CMK (cell line): ENCODE data around the gene B3GALT5.

ENCODE experiments used
- DNase-seq: peaks from one replicate; pipeline ENCODE4 v3.0.0-alpha.2; 2010; ENCODE audit warnings: low read depth

The B3GALT5 gene

DNA sequence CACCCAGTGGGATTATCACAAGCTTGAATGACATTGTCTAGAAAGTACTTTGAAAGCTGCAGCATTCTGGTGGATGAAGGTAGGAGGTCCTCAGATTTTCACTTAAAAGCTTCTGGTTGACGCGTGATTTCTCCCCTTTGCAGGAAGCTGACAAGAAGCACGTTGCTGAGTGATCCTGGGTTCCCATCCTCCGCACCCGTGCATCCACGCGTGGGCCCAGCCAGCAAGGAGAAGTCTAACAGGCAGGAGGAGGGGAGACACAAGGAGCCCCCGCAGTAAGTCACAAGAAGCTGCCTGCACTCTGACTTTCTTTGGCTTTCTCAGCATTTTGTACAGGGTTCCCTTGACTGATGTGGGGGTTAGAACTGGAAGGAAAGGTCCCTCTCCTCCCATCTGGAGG, 7.8 kb upstream of the B3GALT5 start:
- no peak for DNase-seq

- no peak for DNase-seq
These were observed 2.0 kb upstream of the B3GALT5 start for GRCh38 chr21:39610703-39611102.

DNA sequence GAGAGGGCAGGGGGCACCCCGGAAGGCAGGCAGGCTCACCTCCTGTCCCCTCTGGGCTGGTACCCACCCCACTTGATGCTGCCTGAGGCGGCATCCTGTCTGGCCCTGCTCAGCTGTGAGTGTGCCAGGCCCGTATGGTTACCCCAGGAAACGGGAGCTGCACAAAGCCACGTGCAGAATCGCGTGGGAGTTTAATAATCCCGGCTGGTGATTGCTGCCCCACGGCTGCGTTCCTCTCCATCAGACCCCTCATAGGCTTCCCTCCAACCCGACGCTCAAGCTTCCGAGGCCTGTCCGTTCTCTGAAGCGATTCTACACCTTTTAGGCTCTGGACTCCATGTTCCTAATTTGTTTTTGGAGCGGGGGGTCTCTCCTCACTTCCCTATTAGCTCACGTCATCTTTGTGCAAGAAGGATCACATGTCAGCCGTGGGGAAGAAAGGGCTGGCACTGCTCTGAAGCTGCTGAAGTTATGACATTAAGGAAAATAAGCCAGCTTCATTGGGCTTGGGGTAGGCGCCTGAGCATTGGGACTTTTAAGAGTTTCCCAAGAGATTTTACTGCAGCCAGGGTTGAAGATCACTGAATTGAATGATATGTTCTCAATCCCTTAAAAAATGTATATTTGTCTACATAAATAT, 1.1 kb upstream of the B3GALT5 start:
- DNase-seq, result no peak

GRCh38 chr21:39613041-39613934, 548 bp downstream of the B3GALT5 start:
- DNase-seq, result no peak

GRCh38 chr21:39616211-39616772, 3.6 kb downstream of the B3GALT5 start:
- no peak for DNase-seq

DNA sequence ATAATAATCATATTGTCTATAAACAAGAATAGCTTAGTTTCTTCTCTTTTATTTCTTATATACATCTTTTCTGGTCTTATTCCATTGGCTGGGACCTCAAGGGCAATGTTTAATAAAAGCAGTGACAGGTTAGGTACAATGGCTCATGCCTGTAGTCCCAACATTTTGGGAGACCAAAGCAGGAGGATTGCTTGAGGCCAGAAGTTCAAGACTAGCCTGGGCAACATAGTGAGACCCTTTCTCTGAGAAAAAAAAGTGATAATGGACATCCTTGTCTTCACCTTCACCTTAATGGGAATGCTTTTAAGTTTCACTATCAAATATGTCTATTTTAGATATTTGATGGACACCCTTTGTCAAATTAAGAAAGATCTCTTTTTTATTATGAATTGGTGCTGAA, 8.1 kb downstream of the B3GALT5 start:
- DNase-seq, result no peak

DNA sequence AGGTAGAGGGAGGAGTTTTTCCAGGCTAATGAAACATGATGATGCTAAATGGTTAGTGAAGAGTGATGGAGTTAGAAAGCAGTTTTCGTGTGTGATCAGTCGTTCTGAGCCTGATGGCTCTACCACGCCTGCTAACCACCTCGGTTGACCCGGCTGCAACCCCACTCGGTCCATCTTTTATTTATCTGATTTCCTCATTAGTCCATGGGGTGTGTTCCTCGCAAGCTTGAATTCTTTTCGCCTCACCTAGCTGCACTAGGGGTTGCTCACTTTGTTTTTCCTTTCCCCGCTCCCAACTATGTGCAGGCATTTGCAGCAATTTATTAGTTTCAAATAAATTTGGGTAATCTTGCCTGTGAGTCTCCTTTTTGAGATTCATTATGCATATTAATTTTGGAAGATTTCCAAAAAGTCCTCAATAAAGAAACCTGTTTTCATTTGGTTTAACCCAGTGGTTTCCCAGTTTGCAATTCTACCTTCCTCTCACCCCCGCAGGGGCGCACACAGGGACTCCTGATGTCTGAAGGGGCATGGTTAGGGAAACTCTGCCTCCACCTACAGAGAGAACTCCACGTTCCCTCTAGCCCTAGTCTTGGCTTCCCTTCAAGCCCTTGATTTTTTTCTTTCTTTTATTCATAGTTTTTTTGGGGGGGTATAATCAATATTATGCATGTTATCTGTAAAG, 12.6 kb downstream of the B3GALT5 start:
- no peak for DNase-seq

DNA sequence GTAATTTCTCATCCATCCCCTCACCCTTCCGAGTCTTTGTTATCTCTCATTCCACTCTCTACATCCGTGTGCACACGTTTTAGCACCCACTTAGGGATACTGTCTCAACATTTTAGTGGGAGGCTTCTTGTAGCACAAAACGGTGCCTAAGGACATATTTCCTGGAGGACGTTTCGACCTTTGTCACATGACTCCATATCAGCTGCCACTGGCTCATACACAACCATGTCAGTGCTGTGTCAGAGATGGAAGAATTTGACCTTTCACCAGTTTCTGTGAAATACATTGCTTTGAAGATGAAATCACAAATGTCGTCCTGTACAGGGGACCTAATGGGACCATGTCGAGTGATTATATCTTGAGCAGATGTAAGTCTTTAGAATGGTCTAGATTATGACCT, 15.6 kb downstream of the B3GALT5 start:
- no peak for DNase-seq

GRCh38 chr21:39630191-39630591, 17.5 kb downstream of the B3GALT5 start:
- DNase-seq, result no peak

- DNase-seq, result no peak
These were observed 18.1 kb downstream of the B3GALT5 start for GRCh38 chr21:39630827-39631226.

DNA sequence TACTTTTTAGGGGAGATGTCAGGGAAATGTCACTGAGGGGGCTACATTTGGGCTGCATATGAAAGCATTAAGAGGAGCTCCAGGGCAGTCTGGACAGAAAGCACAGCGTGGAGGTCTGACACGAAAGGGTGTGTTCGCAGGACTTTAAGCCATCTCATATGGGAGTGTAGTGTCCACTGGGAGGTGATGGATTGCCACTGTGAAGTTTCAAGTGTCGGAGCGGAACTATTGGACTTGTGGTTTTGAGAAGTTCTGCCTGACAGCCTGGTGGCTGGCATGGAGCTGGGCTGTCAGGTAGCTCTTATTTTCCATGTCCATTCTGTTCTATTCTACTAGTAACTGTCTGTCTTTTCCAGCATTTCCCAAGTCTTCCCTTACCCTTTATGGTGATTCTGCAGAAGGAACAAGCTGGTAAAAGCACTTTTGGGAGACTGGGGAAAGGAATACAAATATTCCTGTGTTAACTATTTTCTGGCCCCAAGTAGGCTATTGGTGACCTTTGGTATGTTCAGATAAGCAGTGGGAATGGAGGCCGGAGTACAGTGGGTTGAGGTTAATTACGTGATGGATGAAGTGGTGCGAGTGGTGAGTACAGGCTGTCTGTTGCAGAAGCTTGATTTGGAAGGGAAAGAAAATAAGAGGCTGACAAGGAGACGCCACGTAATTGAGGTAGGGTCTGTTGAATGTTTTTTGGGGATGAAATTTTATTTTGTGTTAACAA, 19.3 kb downstream of the B3GALT5 start:
- DNase-seq, result no peak

GRCh38 chr21:39632796-39633442, 20.2 kb downstream of the B3GALT5 start:
- no peak for DNase-seq

DNA sequence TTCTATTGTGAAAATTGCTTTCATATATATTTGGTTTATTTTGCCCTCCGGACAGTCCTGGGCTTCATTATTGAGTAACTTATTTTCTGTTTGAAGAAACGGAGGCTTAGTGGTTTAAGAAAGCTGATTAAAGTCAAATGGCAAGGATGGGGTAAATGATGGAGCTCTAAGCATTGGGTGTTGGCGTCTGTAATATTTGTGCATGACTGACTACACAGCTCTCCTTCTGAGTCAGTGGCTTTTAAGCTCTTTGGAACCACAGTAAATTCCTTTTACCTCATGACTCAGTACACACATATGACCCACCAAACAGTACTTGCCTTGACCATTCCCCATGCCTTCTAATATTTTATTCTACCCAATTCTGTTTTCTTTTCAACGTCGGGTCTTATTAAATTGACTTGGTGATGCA, 21.0 kb downstream of the B3GALT5 start:
- no peak for DNase-seq

GRCh38 chr21:39634507-39634906, 21.8 kb downstream of the B3GALT5 start:
- no peak for DNase-seq

DNA sequence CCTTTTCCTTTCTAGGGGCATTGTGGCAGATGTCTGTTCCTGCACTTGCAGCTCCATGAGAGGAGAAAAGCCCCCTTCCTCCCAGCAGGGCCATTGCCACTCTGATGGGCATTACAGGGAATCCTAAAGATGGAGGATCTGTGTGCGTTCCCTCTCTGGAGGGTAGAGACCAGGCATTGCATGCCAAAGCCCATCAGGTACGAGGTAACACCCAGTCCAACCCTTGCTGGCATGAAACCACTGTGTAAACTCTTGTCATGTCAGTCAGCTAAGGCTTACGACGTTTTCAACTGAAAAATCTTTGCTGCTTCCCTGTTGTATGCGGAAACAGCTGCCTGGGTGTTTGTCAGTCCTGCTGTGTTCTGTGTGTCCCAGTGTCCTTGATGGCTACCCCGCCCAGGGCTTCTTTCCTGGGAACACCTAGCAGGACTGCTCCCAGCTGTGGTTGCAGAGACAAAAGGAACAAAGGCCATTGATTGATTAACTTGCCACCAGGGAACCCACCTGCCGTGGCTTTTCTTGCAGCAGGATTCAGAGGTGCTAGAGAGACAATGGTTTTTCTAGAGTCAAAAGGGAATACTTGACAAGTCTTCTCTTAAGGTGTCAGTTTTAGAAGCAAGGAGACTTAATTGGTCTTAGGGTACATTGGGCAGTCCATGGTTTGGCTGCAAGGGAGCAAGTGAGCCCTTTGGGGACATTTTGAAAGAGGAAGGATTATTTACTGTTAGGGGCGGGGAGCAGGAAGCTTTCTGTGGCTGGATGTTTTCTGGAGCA, 24.6 kb downstream of the B3GALT5 start:
- no peak for DNase-seq

- DNase-seq, result no peak
These were observed 25.2 kb downstream of the B3GALT5 start for GRCh38 chr21:39637971-39638240.

GRCh38 chr21:39638281-39638680, 25.5 kb downstream of the B3GALT5 start:
- DNase-seq, result no peak

GRCh38 chr21:39640754-39641153, 28.0 kb downstream of the B3GALT5 start:
- no peak for DNase-seq

DNA sequence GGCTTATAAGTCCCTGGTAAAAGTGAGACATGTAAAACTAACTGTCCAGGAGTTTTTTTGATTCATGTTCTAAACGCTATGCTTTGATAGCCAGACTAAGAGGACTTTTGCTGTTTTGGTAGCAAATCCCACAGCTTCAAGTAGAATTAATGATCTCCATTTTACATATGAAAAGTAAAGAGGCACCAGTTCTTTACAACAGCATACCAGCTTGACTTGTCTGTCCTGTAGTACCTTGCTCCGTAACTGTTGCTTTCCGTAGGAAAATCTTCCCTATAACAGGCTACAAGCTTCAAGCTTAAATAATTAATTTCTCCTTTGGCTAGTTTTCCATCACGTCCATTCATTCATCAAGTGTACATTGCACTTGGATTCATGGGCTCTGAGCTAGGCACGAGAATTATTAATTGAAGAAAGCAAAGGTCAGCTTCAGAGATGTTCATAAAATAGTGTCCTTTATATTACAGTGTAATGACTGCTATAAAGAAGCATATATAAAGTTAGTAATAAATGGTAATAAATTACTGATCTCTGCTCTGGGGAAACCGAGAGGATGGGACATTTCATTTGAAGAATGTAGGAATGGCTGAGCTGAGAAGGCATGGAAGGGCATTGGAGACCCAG, 29.2 kb downstream of the B3GALT5 start:
- no peak for DNase-seq

- no peak for DNase-seq
These were observed 31.4 kb downstream of the B3GALT5 start for GRCh38 chr21:39644062-39644560.
